Measurements from ENCODE around the gene SAFB.

DNA sequence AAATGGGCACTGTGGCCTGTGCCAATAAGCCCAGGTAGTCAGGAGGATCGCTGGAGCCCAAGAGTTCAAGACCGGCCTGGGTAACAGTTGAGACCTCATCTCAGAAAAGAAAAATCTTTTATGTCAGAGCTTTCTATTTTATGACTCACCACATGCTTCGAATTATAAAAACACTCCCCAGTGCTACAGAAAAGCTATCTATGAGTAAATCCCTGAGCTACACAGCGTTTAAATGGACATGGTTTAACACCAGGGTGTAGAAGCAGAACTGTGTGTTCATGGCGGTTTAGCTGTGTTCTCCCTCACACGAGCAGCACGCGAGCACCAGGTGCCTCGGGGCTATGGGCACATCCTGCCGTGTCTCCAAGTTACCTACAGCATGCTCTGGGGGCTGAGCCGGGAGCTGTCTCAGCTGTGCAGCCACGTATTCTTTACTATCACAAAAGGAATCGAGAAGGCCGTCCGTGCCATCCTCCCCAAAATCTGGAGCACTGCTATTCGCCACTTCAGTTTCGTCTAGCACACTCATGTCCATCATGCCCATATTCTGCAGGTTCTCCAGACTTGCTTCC, 7.0 kb upstream of the SAFB start:
- TF ChIP-seq, protein P1, sequence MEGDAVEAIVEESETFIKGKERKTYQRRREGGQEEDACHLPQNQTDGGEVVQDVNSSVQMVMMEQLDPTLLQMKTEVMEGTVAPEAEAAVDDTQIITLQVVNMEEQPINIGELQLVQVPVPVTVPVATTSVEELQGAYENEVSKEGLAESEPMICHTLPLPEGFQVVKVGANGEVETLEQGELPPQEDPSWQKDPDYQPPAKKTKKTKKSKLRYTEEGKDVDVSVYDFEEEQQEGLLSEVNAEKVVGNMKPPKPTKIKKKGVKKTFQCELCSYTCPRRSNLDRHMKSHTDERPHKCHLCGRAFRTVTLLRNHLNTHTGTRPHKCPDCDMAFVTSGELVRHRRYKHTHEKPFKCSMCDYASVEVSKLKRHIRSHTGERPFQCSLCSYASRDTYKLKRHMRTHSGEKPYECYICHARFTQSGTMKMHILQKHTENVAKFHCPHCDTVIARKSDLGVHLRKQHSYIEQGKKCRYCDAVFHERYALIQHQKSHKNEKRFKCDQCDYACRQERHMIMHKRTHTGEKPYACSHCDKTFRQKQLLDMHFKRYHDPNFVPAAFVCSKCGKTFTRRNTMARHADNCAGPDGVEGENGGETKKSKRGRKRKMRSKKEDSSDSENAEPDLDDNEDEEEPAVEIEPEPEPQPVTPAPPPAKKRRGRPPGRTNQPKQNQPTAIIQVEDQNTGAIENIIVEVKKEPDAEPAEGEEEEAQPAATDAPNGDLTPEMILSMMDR (IDR thresholded peaks at IDR 0.05), result no peak
- no peak for TF ChIP-seq EZH2 (IDR thresholded peaks at IDR 0.05)

Data from neural progenitor cell (in vitro differentiated cells).